ENCODE measurements around the gene IL9R.
"Not testable (repeated sequence)": the region's sequence is repeated elsewhere in the genome, so short reads cannot be mapped to it uniquely, and the experiment has no call there.

IL9R gene

DNA sequence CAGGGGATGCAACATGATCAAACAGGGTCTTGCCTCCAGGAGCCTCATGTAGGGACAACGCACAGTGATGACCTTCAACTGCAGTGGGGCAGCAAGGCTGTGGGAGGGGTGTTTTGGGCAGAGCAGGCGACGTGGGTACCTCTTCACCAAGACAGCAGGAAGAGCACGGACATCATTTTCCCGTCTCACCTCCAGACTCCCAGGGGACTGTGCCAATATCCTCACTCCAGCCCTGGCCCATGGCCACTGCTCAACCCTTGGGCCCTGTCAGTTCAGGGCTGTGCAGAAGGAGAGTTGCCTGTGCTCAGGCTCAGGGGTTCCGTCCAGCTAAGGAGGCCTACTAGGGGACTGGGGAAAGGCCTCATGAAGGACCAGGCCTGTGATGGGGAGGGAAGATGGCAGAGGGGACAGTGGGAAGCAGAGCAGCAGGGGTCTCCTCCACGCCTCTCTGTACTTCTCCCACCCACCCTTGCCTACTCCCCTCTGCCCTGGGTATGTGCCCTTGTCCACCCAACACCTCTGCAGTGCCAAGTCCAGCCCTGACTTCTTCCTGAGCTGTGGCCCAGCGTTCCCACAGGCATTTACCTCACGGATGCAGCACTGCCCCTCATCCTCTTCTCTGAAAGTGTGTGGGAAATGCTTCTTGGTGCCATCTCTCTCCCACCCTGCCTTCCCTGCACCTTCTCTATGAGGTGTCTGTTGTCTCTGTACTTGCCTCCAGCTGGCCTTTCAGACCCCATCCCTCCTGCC lies 1.4 kb downstream of the IL9R start:
- DNase-seq: no peak

DNA sequence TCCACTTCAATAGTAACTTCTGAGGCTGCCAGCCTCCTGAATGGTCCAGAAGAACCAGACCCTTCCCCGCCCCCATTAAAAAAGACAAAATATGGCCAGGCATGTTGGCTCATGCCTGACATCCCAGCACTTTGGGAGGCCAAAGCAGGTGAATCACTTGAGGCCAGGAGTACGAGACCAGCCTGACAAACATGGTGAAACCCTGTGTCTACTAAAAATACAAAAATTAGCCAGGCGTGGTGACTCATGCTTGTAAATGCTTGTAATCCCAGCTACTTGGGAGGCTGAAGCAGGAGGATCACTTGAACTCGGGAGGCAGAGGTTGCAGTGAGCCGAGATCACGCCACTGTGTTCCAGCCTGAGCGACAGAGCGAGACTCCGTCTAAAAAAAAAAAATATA lies 2.3 kb downstream of the IL9R start:
- DNase-seq: not testable (repeated sequence)

DNA sequence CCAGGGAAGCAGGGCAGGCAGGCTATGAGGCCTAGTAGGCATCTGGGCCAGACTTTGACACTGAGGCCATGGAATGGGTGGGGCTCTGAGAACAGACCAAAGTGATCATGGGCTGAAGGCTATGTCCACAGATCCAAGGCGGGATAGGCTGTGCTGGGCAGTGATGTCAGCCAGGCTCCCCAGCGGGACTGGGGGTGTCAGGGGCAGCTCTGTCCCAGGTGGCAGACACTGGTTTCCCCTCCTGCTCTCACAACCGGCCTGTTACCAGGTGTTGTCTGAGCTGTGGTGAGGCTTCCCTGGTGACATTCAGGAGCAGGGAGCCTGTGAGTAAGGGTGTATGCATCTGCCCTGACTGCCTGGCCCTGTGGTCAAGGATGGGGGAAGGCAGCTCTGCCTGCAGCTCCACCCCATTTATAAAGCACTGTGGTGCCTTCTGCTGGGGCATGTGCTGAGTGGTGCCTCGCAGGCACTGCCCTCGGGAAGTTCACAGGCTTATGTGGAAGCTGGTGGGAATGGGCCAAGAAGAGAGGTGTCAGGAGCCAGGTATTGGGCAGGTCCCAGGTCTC lies 2.9 kb downstream of the IL9R start:
- no peak for DNase-seq

DNA sequence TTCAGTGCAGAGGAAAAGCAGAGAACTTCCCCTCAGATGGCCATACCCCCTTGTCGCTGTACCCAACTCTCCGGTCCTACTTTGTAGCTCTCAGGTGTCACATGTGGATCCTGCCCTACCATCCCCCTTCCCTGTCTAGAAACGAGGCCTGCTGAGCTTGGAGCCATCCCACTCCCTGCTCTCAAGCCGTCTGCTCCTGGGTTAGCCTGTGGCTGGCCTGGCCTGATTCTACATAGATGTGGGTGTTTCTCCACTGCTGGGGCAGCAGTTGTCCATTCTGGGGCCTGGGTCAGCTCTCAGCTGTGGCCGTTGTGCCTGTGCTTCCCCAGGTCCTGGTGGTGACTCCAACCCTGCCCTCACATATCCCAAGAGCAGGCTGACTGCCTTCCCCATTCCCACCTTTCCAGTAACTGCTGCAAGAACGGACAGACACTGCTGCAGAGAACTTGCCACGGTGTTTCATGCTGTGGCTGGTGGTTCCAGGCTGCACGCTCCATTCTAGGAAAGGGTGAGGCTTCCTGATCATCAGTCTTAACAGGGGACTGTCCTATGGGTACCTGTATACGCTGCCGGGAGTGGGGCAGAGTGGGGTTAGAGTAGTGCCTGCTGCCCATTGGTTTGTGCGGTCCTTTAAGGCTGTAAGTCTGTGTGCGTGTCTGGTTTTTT lies 3.6 kb downstream of the IL9R start:
- DNase-seq: no peak

DNA sequence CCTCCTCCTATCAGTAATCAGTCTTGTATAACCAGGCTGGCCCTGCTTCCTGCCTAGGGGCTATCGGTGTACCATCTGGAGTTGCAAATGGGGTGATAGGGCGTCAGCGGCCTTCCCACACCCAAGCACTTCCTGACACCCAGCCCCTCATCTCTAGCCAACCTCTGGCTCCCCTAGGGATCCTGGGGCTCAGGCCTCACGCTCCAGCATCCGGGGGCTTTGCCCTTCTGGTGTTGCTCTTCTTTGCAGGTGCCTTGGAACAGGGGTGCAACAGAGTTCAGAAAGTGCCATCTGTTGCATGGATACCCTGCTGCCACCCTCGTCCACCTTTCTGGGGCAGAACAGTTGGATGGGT lies 4.1 kb downstream of the IL9R start:
- no peak for DNase-seq

DNA sequence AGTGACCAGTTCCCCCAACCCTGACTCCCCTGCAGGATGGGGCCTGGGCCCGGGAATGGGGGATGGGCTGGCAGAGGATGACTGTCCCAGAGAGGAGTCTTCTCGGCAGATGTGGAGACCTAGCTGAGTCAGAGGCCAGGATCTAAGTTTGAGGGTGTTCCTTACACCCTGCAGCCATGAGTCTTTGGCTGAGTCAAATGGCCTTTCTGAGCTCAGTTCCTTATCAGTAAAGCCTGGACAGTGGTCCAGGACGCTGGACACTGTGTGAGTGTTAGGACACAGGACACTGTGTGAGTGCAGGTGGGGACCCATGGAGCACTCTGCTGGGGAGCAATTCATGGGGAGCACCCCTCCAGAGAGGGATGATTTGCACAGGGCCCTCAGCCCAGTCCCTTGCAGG lies 5.0 kb downstream of the IL9R start:
- no peak for DNase-seq

DNA sequence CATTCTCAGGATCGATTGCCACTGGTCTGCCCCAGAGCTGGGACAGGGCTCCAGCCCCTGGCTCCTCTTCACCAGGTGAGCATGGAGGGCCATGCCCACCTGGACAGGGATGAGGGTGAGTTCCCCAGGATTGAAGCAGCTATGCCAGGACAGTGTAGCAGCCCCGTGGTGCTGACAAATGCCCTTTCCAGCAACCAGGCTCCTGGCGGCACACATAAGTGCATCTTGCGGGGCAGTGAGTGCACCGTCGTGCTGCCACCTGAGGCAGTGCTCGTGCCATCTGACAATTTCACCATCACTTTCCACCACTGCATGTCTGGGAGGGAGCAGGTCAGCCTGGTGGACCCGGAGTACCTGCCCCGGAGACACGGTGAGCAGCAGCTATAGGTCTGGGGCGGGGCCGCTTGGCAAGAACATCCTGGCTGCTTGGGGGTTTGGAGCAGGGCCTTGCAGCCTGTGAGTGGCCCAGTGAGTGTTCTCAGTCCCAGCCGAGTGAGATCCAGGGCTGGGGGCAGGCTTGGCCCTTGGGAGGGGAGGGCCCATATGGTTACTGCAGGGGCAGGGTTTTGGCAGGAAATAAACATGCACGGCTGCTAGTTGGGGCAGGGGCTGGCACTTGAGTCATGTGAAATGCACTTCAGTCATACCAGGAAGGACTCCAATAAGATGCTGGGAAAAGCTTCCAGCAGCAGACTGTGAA lies 6.1 kb downstream of the IL9R start:
- no peak for DNase-seq

DNA sequence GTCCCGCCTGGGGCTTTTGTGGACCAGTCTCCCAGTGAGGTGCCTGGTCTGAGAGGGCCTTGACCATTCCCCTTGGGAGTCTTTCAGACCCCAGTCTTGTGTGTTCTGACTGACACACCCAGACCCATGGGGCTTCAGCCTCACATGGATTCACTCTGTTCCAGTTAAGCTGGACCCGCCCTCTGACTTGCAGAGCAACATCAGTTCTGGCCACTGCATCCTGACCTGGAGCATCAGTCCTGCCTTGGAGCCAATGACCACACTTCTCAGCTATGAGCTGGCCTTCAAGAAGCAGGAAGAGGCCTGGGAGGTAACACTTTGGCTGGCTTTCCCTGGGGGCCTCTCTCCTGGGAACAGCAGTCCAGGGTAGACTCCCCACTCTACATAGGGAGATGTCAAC lies 6.8 kb downstream of the IL9R start:
- no peak for DNase-seq

DNA sequence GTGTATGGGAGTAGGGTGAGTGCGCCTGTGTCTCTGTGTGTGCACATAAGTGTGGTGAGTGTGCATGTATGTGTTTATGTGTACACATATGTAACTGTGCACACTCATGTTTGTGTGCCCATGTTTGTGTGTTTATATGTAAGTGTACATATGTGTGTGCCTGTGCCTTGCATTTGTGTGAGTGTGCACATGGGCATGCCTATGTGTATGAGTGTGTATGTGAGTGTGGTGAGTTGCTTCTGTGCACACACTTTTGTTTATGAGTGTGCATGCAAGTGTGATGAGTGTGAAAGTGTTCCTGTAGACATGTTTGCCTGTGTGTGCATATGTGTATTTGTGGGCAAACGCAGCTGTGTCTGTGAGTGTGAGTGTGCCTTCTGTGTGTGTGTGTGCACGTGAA lies 7.2 kb downstream of the IL9R start:
- DNase-seq: no peak

DNA sequence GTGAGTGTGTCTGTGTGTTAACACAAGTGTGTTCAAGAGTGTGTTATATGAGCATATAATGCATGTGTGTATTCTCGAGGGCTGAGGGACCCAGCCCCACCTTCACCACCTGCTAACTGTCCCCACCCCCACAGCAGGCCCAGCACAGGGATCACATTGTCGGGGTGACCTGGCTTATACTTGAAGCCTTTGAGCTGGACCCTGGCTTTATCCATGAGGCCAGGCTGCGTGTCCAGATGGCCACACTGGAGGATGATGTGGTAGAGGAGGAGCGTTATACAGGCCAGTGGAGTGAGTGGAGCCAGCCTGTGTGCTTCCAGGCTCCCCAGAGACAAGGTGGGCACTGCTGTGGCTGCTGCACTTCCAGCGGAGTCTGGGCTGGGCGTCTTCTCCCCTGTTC lies 7.6 kb downstream of the IL9R start:
- DNase-seq: no peak

DNA sequence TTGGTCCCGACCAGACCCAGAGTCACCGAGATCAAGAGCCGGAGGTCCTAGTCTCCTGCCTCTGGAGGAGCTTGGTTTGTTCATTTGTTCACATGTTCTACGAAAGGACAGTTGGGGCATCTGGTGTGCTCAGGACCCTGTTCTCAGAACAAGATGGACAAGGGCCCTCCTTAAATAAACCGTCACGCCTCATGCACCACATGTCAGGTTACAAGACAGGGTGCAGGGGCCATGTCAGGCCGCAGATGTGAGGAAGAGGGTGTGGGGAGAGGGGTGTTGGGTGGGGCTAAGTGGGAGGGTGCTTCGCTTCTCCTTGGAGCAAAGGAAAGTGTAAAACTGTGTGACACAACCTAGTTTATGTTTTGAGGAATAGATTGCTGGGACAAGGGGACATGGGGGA lies 9.0 kb downstream of the IL9R start:
- DNase-seq: not testable (repeated sequence)

DNA sequence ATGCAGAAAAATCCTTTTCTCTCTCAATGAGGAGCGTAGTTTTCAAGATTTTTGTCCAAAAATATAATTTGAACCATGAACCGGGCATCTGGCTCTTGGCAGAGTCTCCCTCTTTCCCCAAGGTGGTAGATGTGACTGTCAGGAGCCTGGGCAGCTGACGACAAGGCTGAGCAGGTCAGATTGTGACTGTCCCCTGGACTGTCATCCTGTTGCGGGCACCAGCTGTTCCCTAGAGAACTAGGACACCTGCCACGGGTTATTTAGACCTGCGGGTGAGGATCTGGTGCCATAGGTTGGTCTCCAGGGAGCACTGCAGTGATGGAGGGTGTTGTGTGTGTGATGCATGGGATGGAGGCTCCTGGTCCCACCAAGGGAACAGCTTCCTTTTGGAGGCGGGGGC lies 10.9 kb downstream of the IL9R start:
- DNase-seq: not testable (repeated sequence)

DNA sequence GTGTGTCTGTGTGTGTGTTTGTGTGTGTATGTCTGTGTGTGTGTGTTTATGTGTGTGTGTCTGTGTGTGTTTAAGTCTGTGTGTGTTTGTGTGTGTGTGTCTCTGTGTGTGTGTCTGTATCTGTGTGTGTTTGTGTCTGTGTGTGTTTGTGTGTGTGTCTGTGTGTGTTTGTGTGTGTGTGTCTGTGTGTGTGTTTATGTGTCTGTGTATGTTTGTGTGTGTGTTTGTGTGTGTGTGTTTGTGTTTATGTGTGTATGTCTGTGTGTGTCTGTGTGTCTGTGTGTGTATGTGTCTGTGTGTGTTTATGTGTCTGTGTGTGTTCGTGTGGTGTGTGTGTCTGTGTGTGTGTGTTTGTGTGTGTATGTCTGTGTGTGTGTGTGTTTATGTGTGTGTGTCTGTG lies 11.4 kb downstream of the IL9R start:
- no peak for DNase-seq

DNA sequence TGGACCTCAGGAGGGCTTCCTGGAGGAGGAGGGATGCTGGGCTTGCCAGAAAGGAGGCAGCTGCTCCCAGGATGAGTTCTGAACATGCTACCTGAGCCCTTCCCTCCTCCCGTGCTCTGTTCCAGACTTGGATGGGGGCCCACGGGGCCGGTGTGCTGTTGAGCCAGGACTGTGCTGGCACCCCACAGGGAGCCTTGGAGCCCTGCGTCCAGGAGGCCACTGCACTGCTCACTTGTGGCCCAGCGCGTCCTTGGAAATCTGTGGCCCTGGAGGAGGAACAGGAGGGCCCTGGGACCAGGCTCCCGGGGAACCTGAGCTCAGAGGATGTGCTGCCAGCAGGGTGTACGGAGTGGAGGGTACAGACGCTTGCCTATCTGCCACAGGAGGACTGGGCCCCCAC lies 12.2 kb downstream of the IL9R start:
- DNase-seq: not testable (repeated sequence)

DNA sequence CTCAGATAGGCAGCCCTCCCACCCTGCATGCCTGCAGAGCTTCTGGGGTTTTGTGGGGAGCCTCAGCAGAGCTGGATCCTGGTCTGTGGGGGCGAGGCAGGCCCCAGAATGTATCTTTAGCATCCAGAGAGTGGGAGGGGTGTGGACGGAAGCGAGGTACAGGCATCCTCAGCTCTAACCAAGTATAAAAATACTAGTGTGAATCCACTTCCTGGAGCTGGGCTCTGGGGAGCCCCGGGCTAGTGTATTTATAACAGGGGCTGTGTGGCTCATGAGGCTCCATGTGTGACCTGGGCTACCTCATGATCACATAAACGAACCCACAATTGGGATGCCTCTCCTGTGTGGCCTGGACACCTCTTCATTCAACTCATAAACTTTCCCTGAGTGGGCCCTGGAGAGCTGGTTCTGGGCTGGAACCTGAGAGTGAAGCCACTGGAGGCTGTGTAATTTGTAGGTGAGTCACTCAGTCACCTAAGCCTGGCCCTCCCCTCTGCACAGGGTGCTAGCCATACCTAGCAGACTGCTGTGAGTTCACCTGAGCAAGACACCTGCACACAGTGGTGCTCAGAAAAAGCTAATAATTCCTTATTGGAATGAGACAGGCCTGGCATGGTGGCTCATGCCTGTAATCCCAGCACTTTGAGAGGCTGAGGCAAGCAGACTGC lies 15.9 kb downstream of the IL9R start:
- DNase-seq: not testable (repeated sequence)

DNA sequence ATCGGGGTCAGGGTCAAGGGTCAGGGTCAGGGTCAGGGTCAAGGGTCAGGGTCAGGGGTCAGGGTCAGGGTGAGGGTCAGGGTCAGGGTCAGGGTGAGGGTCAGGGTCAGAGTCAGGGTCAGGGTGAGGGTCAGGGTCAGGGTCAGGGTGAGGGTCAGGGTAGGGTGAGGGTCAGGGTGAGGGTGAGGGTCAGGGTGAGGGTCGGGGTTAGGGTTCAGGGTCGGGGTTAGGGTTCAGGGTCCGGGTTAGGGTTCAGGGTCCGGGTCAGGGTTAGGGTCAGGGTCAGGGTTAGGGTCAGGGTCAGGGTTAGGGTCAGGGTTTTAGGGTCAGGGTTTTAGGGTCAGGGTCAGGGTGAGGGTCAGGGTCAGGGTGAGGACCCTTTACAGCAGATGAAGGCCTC lies 22.4 kb downstream of the IL9R start:
- DNase-seq: not testable (repeated sequence)

DNA sequence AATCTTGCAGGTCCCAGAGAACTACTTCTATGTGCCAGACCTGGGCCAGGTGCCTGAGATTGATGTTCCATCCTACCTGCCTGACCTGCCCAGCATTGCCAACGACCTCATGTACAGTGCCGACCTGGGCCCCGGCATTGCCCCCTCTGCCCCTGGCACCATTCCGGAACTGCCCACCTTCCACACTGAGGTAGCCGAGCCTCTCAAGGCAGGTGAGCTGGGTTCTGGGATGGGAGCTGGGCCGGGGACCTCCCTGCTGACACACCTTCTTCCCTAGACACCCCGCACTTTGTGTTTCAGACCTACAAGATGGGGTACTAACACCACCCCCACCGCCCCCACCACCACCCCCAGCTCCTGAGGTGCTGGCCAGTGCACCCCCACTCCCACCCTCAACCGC lies 25.5 kb downstream of the IL9R start:
- DNase-seq: not testable (repeated sequence)

DNA sequence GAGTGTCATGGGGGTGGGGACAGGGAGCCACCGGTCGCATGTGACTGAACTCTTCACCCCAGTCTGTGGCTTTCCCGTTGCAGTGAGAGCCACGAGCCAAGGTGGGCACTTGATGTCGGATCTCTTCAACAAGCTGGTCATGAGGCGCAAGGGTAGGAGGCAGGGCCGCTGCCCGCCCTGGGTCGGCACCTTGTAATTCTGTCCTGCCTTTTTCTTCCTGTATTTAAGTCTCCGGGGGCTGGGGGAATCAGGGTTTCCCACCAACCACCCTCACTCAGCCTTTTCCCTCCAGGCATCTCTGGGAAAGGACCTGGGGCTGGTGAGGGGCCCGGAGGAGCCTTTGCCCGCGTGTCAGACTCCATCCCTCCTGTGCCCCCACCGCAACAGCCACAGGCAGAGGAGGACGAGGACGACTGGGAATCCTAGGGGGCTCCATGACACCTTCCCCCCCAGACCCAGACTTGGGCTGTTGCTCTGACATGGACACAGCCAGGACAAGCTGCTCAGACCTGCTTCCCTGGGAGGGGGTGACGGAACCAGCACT lies 27.5 kb downstream of the IL9R start:
- not testable (repeated sequence) for DNase-seq

DNA sequence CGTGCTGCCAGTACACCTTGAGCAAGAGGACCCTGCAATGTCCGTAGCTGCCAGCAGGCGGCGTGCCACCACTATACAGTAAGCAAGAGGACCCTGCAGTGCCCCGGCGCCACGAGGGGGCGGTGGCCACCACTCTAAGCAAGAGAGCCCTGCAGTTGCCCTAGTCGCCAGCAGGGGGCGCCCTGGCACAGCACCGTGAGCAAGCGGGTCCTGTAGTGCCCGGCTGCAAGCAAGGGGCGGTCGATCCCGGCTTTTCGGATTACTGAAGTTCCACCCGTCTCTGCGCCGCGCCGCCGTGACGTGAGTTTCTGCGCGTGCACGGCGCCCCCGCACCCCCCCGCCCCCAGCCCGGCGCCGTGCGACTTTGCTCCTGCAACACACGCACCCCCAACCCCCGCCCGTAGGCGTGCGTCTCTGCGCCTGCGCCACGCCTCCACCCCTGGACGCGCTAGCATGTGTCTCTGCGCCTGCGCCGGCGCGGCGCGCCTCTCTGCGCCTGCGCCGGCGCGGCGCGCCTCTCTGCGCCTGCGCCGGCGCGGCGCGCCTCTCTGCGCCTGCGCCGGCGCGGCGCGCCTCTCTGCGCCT lies 31.2 kb downstream of the IL9R start:
- DNase-seq: not testable (repeated sequence)

DNA sequence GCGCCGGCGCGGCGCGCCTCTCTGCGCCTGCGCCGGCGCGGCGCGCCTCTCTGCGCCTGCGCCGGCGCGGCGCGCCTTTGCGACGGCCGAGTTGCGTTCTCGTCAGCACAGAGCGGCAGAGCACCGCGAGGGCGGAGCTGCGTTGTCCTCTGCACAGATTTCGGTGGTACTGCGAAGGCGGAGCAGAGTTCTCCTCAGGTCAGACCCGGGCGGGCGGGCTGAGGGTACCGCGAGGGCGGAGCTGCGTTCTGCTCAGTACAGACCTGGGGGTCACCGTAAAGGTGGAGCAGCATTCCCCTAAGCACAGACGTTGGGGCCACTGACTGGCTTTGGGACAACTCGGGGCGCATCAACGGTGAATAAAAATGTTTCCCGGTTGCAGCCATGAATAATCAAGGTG lies 31.8 kb downstream of the IL9R start:
- DNase-seq: not testable (repeated sequence)

DNA sequence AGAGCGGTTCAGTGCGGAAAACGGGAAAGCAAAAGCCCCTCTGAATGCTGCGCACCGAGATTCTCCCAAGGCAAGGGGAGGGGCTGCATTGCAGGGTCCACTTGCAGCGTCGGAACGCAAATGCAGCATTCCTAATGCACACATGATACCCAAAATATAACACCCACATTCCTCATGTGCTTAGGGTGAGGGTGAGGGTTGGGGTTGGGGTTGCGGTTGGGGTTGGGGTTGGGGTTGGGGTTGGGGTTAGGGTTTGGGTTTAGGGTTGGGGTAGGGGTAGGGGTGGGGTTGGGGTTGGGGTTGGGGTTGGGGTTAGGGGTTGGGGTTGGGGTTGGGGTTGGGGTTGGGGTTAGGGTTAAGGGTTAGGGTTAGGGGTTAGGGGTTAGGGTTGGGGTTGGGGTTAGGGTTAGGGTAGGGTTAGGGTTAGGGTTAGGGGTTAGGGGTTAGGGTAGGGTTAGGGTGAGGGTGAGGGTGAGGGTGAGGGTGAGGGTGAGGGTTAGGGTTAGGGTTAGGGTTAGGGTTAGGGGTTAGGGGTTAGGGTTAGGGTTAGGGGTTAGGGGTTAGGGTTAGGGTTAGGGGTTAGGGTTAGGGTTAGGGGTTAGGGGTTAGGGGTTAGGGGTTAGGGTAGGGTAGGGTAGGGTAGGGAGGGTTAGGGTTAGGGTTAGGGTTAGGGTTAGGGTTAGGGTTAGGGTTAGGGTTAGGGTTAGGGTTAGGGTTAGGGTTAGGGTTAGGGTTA lies 32.4 kb downstream of the IL9R start:
- not testable (repeated sequence) for DNase-seq

DNA sequence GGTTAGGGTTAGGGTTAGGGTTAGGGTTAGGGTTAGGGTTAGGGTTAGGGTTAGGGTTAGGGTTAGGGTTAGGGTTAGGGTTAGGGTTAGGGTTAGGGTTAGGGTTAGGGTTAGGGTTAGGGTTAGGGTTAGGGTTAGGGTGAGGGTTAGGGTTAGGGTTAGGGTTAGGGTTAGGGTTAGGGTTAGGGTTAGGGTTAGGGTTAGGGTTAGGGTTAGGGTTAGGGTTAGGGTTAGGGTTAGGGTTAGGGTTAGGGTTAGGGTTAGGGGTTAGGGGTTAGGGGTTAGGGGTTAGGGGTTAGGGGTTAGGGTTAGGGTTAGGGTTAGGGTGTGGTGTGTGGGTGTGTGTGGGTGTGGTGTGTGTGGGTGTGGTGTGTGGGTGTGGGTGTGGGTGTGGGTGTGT lies 33.0 kb downstream of the IL9R start:
- DNase-seq: not testable (repeated sequence)

Measured in NCI-H2107 (cell line).